MM.1S (cell line): Measurements from ENCODE around the gene ROR2.
A peak's percentile ranks its signal among the peaks of the same experiment; 100 is the strongest.

Experiments
- EZH2phosphoT487 ChIP-seq: fragments of 300-600 bp; sonication (generic); IDR thresholded peaks from 2 replicates; pipeline ENCODE4 v1.6.1; 2018; ENCODE audit warnings: antibody characterized with exemption, low read length
- TF ChIP-seq, protein P1 (sequence below): fragments of 300-600 bp; sonication (generic); IDR thresholded peaks from 2 replicates; pipeline ENCODE4 v1.5.1; 2016; ENCODE audit warnings: antibody characterized with exemption, low read length, mixed read lengths

DNA sequence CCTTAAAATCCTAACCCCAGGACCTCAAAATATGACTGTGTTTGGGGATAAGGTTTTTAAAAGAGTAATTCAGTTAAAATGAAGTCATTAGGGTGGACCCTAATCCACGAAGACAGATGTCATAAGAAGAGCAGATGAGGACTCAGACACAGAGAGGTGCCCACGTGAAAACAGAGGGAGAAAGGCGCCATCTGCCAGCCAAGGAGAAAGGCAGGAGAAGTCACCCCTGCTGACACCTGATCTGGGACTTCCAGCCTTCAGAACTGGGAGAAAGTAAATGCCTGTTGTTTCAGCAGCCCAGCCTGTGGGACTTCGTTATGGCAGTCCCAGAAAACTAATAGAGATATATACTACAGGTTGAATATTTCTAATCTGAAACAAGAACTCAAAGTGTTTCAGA lies 67.4 kb downstream of the ROR2 start:
- TF ChIP-seq, protein P1, sequence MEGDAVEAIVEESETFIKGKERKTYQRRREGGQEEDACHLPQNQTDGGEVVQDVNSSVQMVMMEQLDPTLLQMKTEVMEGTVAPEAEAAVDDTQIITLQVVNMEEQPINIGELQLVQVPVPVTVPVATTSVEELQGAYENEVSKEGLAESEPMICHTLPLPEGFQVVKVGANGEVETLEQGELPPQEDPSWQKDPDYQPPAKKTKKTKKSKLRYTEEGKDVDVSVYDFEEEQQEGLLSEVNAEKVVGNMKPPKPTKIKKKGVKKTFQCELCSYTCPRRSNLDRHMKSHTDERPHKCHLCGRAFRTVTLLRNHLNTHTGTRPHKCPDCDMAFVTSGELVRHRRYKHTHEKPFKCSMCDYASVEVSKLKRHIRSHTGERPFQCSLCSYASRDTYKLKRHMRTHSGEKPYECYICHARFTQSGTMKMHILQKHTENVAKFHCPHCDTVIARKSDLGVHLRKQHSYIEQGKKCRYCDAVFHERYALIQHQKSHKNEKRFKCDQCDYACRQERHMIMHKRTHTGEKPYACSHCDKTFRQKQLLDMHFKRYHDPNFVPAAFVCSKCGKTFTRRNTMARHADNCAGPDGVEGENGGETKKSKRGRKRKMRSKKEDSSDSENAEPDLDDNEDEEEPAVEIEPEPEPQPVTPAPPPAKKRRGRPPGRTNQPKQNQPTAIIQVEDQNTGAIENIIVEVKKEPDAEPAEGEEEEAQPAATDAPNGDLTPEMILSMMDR, result 0 out of 2 replicates have a peak, but pooled peaks have one; percentile 2
- no peak for TF ChIP-seq EZH2phosphoT487
